Right lung (tissue), 5 donors: Measurements from ENCODE around the gene MAPK11. TPM values are rescaled to one million over a fixed set of nuclear protein-coding genes. Genes with fewer than 3 reads are reported as not detected.

Experiments used
- DNase-seq, 2 donors: peaks; one replicate each; pipeline ENCODE4 v3.0.0-alpha.2; 2013
- polyA plus RNA-seq, 5 donors: library from polyadenylated mRNA; unstranded; fragments of 120-200 nt; gene quantifications; one replicate each; pipeline versions ENCODE4 v1.2.1 to v1.2.3, GENCODE V29; 2013; ENCODE audit warnings: inconsistent platforms in 1 of 5, low replicate concordance in 1 of 5; ENCODE audit not compliant: insufficient read length in 5 of 5, insufficient read depth in 1 of 5

Gene MAPK11
- polyA plus RNA-seq, 5 donors = 12.2 to 20.1 (median 13.3) TPM

DNA sequence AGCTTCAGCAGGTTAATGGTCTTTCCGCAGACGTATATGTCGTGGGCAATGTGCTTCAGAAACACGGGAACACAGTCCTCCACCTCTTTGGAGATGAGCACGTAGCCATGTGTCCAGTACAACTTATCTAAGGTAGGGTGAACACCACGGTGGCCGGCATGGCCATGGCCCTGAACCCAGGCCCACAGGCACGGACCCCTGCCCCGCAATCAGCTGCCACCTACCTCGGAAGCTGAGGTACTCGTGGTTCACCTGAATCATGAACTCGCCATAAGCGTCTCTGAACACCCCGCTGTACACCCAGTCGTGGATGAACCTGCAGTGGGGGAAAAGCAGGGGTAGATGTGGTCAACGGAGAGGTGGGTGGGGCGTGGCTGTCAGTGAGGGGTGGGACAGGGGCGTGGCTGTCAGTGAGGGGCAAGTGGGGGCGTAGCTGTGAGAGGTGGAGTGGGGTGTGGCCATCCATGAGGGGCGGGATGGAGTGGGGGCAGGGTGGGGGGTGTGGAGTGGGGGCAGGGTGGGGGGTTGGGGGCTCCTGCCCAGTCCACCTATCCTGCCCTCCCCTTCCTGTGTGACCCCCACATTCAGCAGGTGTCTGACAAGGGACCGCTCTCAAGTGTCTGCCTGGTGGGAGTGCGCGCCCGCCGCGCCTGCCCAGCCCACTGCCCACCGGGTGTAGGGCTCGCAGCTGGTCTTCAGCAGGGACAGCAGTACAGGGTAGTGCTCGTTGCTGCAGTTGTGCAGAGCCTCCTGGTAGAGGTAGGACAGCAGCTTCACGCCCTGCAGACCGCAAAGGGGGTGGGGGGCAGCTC is 43.9 kb downstream of the MAPK11 start:
- no peak for DNase-seq

DNA sequence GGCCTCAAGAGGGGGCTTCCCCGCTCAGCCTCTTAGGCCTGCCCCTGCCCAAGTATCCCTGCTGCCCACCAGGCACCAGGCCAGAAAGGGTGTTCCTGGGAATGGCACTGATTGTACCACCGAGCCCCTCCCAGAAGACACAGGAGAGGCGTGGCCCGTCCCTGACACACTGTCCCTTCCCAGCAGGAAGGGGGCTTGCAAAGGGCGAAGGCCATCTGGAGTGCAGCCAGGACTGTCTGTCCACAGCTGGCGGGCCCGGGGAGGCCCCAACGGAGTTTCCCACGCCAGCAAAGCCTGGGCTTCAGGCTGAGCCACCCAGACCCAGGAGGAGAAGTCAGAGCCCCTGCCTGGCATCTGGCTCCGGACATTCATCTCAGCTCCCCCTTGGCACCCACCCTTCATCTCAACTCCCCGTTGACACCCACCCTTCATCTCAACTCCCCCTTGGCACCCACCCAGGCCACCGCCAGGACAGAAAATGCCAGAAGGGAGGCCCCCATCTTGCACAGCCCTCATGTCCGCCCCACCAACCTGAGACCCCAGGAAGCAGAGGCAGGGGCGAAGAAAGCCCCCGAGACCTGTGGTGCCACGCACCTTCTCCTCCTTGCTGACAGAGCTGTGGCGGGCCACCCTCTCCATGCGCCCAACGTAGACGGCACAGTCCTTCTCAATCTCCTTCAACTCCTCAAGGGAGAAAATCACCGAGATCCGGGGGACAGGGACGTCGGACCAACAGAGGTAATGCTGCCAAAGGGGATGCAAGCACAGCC is 44.8 kb downstream of the MAPK11 start:
- no peak for DNase-seq

GRCh38 chr22:50224071-50224470 is 46.1 kb downstream of the MAPK11 start:
- no peak for DNase-seq

- DNase-seq = no peak
Observed at GRCh38 chr22:50222508-50222907, 47.7 kb downstream of the MAPK11 start.

DNA sequence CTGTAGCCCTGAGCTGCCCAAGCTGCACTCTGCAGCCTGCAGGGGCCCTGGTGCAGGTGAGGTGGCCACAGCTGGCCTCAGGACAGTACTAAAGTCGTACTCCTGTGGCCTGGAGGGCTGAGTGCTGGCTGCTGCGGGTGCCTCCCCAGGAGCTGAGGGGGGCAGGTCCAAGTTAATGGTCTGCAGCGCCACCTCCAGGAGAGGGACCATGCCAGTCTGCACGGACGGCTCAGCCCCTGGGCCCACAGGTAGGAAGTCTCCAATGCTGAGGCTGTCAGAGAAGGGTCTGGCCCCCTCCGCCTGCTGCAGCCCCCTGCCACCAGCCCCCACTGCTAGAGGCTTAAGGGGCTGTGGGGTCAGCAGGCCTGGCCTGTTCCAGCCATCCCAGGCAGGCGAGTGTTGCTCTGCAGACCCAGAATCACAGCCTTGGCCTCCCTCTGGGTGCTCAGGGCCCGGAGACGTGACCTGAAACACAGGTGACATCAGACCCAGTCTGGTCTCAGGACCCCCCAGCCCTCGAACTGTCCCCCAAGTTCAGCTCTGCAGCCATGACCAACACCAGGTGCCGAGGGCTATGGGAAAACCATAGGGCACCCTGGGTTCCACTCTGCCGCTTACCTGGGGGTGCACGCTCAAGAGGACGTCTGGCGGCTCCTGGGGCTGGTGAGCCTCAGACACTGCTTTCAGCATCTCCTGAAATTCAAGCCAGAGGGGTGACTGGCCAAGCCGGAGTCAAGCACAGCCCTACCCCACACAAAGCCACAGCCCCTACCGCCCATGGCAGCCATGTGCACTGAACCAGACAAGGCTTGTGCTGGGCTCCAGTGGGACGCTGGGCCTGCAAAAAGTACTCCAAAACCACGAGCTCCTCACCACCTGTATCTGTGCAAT is 48.5 kb downstream of the MAPK11 start:
- no peak for DNase-seq

DNA sequence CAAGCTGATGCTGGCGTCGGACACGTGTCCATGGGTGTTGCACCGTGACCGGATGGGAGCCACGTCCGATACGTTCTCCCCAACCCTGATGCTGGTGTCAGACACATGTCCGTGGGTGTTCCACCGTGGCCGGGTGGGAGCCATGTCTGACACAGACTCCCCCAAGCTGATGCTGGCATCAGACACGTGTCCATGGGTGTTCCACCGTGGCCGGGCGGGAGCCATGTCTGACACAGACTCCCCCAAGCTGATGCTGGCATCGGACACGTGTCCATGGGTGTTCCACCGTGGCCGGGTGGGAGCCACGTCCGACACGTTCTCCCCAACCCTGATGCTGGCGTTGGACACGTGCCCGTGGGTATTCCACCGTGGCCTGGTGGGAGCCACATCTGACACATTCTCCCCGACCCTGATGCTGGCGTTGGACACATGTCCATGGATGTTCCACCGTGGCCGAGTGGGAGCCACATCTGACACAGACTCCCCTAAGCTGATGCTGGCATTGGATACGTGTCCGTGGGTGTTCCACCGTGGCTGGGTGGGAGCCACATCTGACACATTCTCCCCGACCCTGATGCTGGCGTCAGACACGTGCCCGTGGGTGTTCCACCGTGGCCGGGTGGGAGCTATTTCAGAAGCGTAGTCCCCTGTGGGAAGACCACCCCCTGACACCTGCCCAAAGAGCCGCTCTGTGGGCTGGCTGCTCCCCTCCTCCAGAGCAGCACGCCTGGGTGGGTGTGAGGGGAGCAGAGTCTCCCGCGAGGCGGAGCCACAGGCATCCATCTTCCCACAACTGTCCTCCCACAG is 49.4 kb downstream of the MAPK11 start:
- no peak for DNase-seq

DNA sequence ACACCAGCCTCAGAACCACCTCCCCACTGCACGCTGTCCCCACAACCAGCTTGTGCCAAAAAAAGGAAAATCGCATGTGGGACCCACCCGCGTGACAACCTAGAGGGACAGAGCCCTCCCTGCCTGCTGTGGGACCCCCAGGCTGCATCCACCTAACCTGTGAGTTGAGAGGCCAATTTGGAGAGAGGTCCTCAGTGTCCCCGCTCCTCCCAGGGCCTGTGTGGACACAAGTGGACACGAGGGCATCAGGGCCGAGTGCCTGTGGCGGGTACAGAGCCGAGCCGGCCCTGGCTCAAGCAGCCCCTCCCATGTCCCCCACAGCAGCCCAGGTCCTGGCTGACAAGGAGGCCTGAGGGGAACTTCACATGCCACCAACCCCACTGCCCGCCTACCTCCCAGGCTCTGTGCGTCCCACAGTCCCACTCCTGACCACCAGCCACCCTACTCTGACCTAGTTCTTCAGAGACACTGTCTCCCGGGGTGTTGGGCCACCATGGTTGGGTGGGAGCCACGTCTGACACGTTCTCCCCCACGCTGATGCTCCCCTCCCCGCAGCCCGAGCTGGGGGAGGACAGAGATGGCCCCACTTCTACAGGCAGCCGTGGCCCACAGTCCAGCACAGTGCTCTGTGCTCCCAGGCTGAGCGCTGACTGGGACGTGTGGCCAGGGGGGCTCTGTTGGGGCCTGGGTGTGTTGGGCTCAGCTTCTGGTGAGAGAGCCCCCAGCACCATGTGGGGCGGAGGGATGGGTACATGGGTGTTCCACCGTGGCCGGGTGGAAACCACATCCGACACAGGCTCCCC is 50.2 kb downstream of the MAPK11 start:
- DNase-seq = no peak

- DNase-seq = peak; percentile 55 to 73
Observed at GRCh38 chr22:50218996-50219727, 51.0 kb downstream of the MAPK11 start.

DNA sequence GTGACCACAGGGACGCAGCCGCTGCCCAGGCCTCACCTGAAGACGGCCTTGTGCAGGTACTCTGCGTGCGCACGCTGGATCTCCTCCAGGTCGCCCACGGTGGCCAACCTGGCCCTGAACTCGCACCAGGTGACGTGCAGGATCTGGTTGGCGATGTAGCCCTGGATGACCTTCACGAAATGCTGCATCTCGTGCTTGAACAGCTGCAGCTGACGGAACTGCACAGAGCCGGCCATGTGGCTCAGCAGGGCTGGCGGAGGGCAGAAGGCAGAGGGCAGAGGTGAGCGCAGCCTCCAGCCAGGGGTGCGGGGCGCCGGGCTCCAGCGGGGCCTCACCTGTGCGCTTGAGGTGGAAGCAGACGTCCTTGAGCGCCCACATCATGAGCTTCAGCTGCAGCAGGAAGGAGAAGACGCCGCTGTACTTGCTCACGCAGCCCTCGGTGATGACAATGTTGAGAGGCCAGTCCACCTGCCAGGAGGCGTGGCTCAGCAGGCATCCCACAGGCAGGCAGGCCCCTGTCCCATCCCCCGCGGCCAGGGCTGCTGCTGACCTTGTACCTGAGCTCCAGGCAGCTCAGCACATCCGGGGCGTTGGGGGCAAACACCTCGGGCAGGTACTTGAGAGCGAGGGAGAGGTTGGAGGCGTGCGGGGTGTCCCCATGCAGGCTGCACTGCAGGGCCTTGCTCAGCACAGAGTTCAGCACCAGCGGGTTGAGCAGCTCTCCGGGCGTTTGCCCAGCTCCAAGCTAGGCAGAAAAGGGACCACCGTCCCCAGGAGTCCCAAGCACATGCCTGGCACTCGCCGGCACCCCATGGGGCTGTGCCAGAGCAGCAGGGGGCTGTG is 51.8 kb downstream of the MAPK11 start:
- DNase-seq = no peak

DNA sequence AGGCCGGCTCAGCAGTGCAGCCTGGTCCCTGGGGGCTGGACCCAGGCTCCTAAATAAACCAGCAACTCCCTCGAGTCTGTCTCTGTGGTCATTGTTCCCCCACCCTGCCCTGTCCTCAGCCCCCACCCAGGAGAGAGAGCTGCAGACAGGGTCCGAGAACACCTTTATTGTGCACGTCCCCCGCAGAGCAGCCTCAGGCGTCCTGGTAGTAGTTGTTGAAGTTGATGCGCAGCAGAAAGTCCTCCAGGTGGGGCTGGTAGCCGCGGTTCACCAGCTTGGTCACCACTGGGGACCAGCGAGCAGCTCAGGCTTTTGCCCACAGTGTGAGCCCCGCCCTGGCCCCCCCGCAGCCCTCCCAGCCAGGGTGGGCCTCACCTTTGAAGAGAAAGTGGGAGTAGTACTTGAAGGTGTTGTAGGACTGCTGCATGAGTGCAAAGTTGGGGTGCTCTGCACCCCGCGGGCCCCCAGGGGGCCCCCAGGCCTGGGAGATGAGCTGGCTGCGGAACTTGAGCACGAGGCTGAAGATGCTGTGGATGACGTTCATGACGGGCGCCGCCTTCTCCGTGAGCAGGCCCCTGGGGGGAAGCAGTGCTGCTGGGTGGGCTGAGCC is 52.5 kb downstream of the MAPK11 start:
- no peak for DNase-seq

GRCh38 chr22:50216684-50217520 is 53.3 kb downstream of the MAPK11 start:
- DNase-seq = no peak

- DNase-seq = no peak
Observed at GRCh38 chr22:50216055-50216683, 54.0 kb downstream of the MAPK11 start.

GRCh38 chr22:50215297-50216054 is 54.7 kb downstream of the MAPK11 start:
- DNase-seq = no peak
